ENCODE data around the gene ANK3.

The ANK3 gene

DNA sequence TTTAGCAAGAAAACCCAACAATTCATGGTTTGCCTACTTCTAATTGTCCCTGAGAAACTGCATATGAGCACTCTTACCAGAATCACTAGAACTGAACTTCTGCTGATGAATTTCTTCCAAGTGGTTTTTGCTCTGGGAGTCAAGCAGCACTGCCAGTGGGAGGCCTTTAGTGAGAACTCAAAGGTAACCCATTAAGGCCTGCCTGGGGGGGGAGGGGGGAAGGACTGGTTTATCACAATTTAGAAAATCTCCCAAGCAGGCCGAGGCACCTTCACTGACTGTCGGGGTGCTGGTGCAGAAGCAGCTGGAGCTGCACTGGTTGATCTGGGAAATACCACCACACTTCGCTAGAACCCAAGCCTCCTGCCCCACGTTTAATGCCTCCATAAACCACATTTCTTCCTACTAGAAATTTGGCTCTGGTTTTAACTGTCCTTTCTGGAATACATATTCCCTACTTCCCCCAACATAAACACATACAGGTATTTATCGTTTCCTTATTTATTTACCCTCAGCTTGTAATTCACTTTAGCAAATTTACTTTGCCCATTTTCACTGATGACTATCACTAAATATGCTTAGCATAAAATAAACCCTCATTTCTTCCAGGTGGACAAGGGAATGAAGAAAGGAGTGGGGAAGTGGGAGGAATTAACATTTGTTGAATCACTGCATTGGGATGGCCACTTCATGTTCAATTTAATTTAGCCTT is 14.2 kb downstream of the ANK3 start:
- Histone ChIP-seq H4K8ac (ENCODE audit: low read depth, low read length) (no peak overlapping the region), H2BK5ac (ENCODE audit: low read depth, low read length, poor library complexity) (no peak overlapping the region), H3K4ac (ENCODE audit: low read depth, low read length) (no peak overlapping the region), H3K4me1 (ENCODE audit: control insufficient read depth in 1 of 2, insufficient read depth in 2 of 2, low read length in 2 of 2) (no peaks in the 10 kb centered on the region), H4K12ac (ENCODE audit: low read depth, low read length) (no peak overlapping the region), H3K23ac (ENCODE audit: low read length) (no peak overlapping the region), H3K27ac (ENCODE audit: low read depth, low read length) (no peak overlapping the region), H3K36me3 (ENCODE audit: control insufficient read depth in 1 of 2, insufficient read depth in 2 of 2, low read length in 2 of 2) (no peaks in the 10 kb centered on the region), H2AK5ac (ENCODE audit: low read length) (no peak overlapping the region), H2AFZ (ENCODE audit: insufficient read depth, low read length, poor library complexity) (no peak overlapping the region), H3K4me2 (ENCODE audit: low read length) (no peak overlapping the region), H4K91ac (ENCODE audit: low read depth, low read length) (no peak overlapping the region), H3K14ac (ENCODE audit: low read length) (no peak overlapping the region), H2BK120ac (ENCODE audit: insufficient read depth, low read length, poor library complexity) (no peak overlapping the region), H3K4me3 (ENCODE audit: low read depth, low read length) (no peak overlapping the region), H3K9ac (ENCODE audit: low read length) (no peak overlapping the region), H3K27me3 (ENCODE audit: insufficient read depth, low read length) (no peaks in the 10 kb centered on the region), H3K79me1 (ENCODE audit: low read length) (no peaks in the 10 kb centered on the region), H3K9me3 (ENCODE audit: insufficient read depth, low read depth, low read length) (no peaks in the 10 kb centered on the region), H2BK12ac (ENCODE audit: low read length) (no peak overlapping the region), H3K18ac (ENCODE audit: low read length) (no peak overlapping the region), H3K79me2 (ENCODE audit: control insufficient read depth, insufficient read depth, low read length, poor library complexity) (no peaks in the 10 kb centered on the region)
- DNase-seq, result no peak
- 100% methylated on average over 1 of the region's 5 CpGs for WGBS (ENCODE audit: extremely low coverage, insufficient coverage, insufficient read length)

DNA sequence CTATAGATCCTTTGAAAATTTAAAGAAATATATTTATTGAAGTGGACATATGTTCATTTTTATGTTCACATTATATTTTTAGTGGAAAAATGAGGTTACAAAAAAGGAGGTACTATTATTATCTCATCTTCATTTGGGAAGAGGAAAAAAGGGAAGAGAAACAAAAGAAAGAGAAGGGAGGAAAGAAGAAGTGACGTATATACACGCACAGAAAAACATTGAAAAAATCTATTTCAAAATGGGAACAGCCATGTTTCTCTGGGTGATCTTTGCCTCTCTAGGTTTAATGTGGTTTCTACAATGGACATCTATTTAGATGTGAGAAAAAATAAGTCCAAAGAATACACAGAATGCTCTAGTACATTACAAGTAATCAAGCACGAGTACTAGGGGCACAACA is 14.8 kb downstream of the ANK3 start:
- Histone ChIP-seq H4K8ac (ENCODE audit: low read depth, low read length) (no peak overlapping the region), H2AK5ac (ENCODE audit: low read length) (no peak overlapping the region), H3K27ac (ENCODE audit: low read depth, low read length) (no peak overlapping the region), H2AFZ (ENCODE audit: insufficient read depth, low read length, poor library complexity) (no peak overlapping the region), H4K91ac (ENCODE audit: low read depth, low read length) (no peak overlapping the region), H3K27me3 (ENCODE audit: insufficient read depth, low read length) (no peaks in the 10 kb centered on the region), H2BK5ac (ENCODE audit: low read depth, low read length, poor library complexity) (no peak overlapping the region), H2BK120ac (ENCODE audit: insufficient read depth, low read length, poor library complexity) (no peak overlapping the region), H3K23ac (ENCODE audit: low read length) (no peak overlapping the region), H3K79me2 (ENCODE audit: control insufficient read depth, insufficient read depth, low read length, poor library complexity) (no peaks in the 10 kb centered on the region), H3K79me1 (ENCODE audit: low read length) (no peaks in the 10 kb centered on the region), H3K9ac (ENCODE audit: low read length) (no peak overlapping the region), H3K4me2 (ENCODE audit: low read length) (no peak overlapping the region), H3K4ac (ENCODE audit: low read depth, low read length) (no peak overlapping the region), H3K14ac (ENCODE audit: low read length) (no peak overlapping the region), H4K12ac (ENCODE audit: low read depth, low read length) (no peak overlapping the region), H3K36me3 (ENCODE audit: control insufficient read depth in 1 of 2, insufficient read depth in 2 of 2, low read length in 2 of 2) (no peaks in the 10 kb centered on the region), H3K4me1 (ENCODE audit: control insufficient read depth in 1 of 2, insufficient read depth in 2 of 2, low read length in 2 of 2) (no peaks in the 10 kb centered on the region), H2BK12ac (ENCODE audit: low read length) (no peak overlapping the region), H3K9me3 (ENCODE audit: insufficient read depth, low read depth, low read length) (no peaks in the 10 kb centered on the region), H3K4me3 (ENCODE audit: low read depth, low read length) (no peak overlapping the region), H3K18ac (ENCODE audit: low read length) (no peak overlapping the region)
- DNase-seq, result no peak
- no CpG with 5 or more reads among the region's 3 CpGs for WGBS (ENCODE audit: extremely low coverage, insufficient coverage, insufficient read length)

DNA sequence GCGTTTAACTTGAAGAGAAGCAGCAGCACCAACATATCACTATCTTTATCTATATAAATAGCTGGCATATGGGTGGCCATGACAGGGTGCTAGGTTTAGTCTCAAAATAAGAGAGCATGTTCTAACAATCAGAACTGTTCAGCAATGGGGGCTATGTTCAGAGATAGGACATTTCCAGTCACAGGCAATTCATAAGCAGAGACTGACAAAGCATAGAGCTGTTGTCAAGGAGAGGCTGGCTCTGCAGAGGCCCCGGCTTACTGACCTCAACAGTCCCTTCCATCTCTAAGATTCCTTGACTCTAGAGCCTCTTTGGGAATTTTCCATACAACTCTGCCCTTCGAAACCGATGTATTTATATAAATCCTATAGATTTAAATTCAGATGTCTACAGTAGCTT is 17.2 kb downstream of the ANK3 start:
- no peak overlapping the region for H4K12ac ChIP-seq (ENCODE audit: low read depth, low read length)
- no peak for DNase-seq

DNA sequence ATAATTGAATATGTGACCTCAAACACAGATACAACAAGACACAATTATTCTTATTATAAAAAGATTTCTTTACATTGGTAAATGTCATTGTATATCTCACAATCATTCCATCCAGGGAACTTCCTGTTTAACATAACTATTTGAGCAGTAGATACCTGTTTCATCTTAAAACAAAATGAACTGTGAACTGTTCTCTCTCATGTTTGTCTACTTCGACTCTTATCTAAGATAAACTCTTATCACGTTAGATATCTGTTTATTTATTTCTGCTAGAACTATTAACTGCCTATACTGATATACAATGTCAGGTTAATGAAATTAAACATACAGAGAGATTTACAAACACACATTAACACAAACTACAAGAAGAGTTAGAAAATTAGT is 20.1 kb downstream of the ANK3 start:
- Histone ChIP-seq H3K79me1 (ENCODE audit: low read length) (no peaks in the 10 kb centered on the region), H3K9me3 (ENCODE audit: insufficient read depth, low read depth, low read length) (no peaks in the 10 kb centered on the region), H3K4me3 (ENCODE audit: low read depth, low read length) (no peak overlapping the region), H3K9ac (ENCODE audit: low read length) (no peak overlapping the region), H3K27me3 (ENCODE audit: insufficient read depth, low read length) (no peaks in the 10 kb centered on the region), H2AFZ (ENCODE audit: insufficient read depth, low read length, poor library complexity) (no peak overlapping the region), H2BK120ac (ENCODE audit: insufficient read depth, low read length, poor library complexity) (no peak overlapping the region), H3K14ac (ENCODE audit: low read length) (no peak overlapping the region), H2AK5ac (ENCODE audit: low read length) (no peak overlapping the region), H3K23ac (ENCODE audit: low read length) (no peak overlapping the region), H3K36me3 (ENCODE audit: control insufficient read depth in 1 of 2, insufficient read depth in 2 of 2, low read length in 2 of 2) (no peaks in the 10 kb centered on the region), H3K4ac (ENCODE audit: low read depth, low read length) (no peak overlapping the region), H3K27ac (ENCODE audit: low read depth, low read length) (no peak overlapping the region), H4K8ac (ENCODE audit: low read depth, low read length) (no peak overlapping the region), H3K18ac (ENCODE audit: low read length) (no peak overlapping the region), H4K91ac (ENCODE audit: low read depth, low read length) (no peak overlapping the region), H4K12ac (ENCODE audit: low read depth, low read length) (no peak overlapping the region), H2BK5ac (ENCODE audit: low read depth, low read length, poor library complexity) (no peak overlapping the region), H3K4me2 (ENCODE audit: low read length) (no peak overlapping the region), H2BK12ac (ENCODE audit: low read length) (no peak overlapping the region), H3K4me1 (ENCODE audit: control insufficient read depth in 1 of 2, insufficient read depth in 2 of 2, low read length in 2 of 2) (no peaks in the 10 kb centered on the region), H3K79me2 (ENCODE audit: control insufficient read depth, insufficient read depth, low read length, poor library complexity) (no peaks in the 10 kb centered on the region)
- WGBS (ENCODE audit: extremely low coverage, insufficient coverage, insufficient read length), result no CpG with 5 or more reads among the region's 2 CpGs
- DNase-seq, result no peak

More for the DNA sequence above, 17.2 kb downstream of the ANK3 start:
- no peaks in the 10 kb centered on the region for H3K79me1 ChIP-seq (ENCODE audit: low read length)
- H3K4me3 ChIP-seq (ENCODE audit: low read depth, low read length), result no peak overlapping the region
- no peak overlapping the region for H3K4ac ChIP-seq (ENCODE audit: low read depth, low read length)
- no peaks in the 10 kb centered on the region for H3K79me2 ChIP-seq (ENCODE audit: control insufficient read depth, insufficient read depth, low read length, poor library complexity)
- H3K36me3 ChIP-seq (ENCODE audit: control insufficient read depth in 1 of 2, insufficient read depth in 2 of 2, low read length in 2 of 2), result no peaks in the 10 kb centered on the region
- H3K23ac ChIP-seq (ENCODE audit: low read length), result no peak overlapping the region
- no peak overlapping the region for H4K91ac ChIP-seq (ENCODE audit: low read depth, low read length)
- no peak overlapping the region for H2AK5ac ChIP-seq (ENCODE audit: low read length)
- H3K9ac ChIP-seq (ENCODE audit: low read length), result no peak overlapping the region
- H3K14ac ChIP-seq (ENCODE audit: low read length), result no peak overlapping the region
- no peaks in the 10 kb centered on the region for H3K9me3 ChIP-seq (ENCODE audit: insufficient read depth, low read depth, low read length)
- no peak overlapping the region for H2BK120ac ChIP-seq (ENCODE audit: insufficient read depth, low read length, poor library complexity)
- H3K27ac ChIP-seq (ENCODE audit: low read depth, low read length), result no peak overlapping the region
- H3K4me2 ChIP-seq (ENCODE audit: low read length), result no peak overlapping the region
- WGBS (ENCODE audit: extremely low coverage, insufficient coverage, insufficient read length), result no CpG with 5 or more reads among the region's 4 CpGs
- no peak overlapping the region for H2AFZ ChIP-seq (ENCODE audit: insufficient read depth, low read length, poor library complexity)
- H4K8ac ChIP-seq (ENCODE audit: low read depth, low read length), result no peak overlapping the region
- H3K18ac ChIP-seq (ENCODE audit: low read length), result no peak overlapping the region
- H2BK5ac ChIP-seq (ENCODE audit: low read depth, low read length, poor library complexity), result no peak overlapping the region
- H3K27me3 ChIP-seq (ENCODE audit: insufficient read depth, low read length), result no peaks in the 10 kb centered on the region
- no peak overlapping the region for H2BK12ac ChIP-seq (ENCODE audit: low read length)
- no peaks in the 10 kb centered on the region for H3K4me1 ChIP-seq (ENCODE audit: control insufficient read depth in 1 of 2, insufficient read depth in 2 of 2, low read length in 2 of 2)

Measured in trophoblast cell (in vitro differentiated cells and primary cell).